ENCODE measurements around the gene TBC1D10A.

DNA sequence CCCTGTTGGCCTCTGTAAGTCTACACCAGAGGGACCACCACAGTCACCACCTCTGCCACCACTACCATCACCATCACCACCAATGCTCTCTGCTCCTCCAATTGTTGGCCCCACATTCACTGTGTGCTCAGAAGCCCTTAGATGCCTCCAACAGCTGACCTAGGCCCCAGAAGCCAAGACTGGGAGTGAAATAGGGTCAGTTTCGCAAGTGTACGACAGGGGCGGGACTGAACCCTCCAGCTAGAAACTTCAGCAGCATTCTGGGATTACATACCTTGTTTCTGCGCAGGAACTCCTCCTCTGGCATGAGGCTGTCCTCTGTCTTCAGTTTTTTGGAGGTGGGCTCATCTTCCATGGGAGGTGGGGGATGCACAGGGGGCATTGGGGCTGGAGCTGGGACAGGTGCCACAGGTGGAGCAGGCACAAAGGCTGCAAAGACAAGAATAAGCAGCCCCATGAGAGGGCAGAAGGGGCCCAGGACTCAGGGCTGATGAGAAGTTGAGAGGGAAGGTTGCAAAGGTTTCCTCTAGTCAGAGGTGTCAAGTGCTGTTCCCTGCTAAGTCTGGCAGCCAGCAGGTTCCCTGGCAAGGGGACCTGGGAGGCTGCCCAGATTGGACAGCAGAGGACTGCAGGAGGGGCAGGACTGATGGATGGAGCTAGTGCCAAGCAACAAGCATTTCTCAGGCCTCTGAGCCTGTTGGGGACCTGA is 10.2 kb upstream of the TBC1D10A start:
- no peak for TF ChIP-seq POLR2A (IDR thresholded peaks at IDR 0.05)
- TF ChIP-seq, protein P1, sequence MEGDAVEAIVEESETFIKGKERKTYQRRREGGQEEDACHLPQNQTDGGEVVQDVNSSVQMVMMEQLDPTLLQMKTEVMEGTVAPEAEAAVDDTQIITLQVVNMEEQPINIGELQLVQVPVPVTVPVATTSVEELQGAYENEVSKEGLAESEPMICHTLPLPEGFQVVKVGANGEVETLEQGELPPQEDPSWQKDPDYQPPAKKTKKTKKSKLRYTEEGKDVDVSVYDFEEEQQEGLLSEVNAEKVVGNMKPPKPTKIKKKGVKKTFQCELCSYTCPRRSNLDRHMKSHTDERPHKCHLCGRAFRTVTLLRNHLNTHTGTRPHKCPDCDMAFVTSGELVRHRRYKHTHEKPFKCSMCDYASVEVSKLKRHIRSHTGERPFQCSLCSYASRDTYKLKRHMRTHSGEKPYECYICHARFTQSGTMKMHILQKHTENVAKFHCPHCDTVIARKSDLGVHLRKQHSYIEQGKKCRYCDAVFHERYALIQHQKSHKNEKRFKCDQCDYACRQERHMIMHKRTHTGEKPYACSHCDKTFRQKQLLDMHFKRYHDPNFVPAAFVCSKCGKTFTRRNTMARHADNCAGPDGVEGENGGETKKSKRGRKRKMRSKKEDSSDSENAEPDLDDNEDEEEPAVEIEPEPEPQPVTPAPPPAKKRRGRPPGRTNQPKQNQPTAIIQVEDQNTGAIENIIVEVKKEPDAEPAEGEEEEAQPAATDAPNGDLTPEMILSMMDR (IDR thresholded peaks at IDR 0.05): no peak
- TF ChIP-seq POLR2AphosphoS5 (IDR thresholded peaks at IDR 0.05): no peak

Measured in prostate gland (tissue), 2 donors.